GM12864 (cell line): ENCODE measurements around the gene GEMIN5.
"Not testable (repeated sequence)": the region's sequence is repeated elsewhere in the genome, so short reads cannot be mapped to it uniquely, and the experiment has no call there.

Experiments
- DNase-seq: peaks from one replicate; pipeline ENCODE4 v3.0.0-alpha.2; 2011; ENCODE audit warnings: low read depth
- H3K4me3 ChIP-seq: 2 replicates; pipeline ENCODE4 v1.5.1; 2011; ENCODE audit warnings: mild to moderate bottlenecking, low read depth, low read length, control low read depth
- CTCF ChIP-seq: IDR thresholded peaks from 2 replicates; pipeline ENCODE4 v1.5.1; 2011; ENCODE audit warnings: low read depth, mild to moderate bottlenecking, moderate library complexity, low read length, control low read depth, inconsistent platforms; ENCODE audit errors: missing control alignments

Gene GEMIN5

DNA sequence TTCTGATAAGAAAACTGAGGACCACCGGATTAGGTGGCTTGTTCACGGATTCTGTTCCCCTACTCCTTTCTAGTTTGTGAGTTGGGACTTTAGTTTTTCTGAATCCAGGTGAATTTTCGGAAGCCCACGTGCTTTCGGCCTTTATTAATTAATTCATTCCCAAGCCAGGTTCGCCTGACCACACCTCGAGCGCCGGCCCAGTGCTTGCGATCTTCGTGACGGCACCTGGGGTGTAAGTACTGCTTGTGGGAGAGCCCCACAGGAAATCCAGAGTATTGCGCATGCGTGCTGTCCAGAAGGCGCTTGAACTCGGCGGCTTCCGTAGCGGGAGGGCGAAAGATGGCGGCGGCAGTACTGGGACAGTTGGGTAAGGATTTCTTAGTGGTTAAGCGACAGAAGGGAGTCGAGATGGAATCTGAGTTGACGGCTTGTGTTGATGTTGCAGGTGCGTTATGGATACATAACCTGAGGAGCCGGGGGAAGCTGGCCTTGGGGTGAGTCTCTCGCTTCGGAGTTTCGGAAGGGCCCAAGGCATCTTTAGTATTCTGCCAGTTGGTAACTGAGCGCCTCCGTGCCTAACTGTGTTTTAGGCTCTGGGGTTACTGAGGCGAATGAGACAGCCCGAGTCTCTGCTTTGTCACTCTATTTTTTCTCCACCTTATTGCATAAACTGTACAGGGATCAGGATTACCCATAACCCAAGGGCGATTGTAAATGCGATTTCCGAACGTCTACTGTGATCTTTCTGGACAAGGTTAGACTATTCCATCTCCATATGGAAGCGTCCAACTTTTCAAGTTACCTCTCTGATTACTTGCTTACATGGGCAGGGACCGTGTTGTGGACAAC, 3.0 kb upstream of the GEMIN5 start, which contains the start of gene MRPL22:
Gene MRPL22, plus strand, starts transcription at position 302 of the 849 bp plus-strand sequence. Its CDS starts 38 bp downstream, at position 340.
- peak; percentile 93 for DNase-seq
- TF ChIP-seq CTCF: no peak
- peak within 1 kb of the TSS; percentile 75 for H3K4me3 ChIP-seq

GRCh38 chr5:154940375-154940771, 2.4 kb upstream of the GEMIN5 start:
- peak overlapping the region; percentile 75 for H3K4me3 ChIP-seq
- no peak for DNase-seq
- no peak for TF ChIP-seq CTCF

DNA sequence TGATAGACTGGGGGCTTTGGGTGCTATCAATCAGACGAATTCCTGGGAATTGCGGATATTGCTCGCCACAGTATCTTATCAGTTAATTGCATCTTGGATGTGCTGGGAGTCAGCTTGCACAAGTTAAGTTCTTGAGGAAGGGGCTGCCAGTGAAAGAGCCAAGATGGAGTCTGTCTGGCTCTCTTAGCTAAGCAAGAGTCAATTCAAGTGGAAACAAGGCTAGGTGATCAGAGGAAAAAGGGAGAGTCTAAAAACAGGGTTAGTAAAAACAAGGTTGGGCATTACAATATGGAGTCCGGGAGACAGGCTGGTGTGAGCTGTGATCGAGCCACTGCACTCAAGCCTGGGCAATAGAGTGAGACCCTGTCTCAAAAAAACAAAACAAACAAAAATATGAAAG, 1.4 kb upstream of the GEMIN5 start:
- not testable (repeated sequence) for DNase-seq, H3K4me3 ChIP-seq

GRCh38 chr5:154937186-154937717, 759 bp downstream of the GEMIN5 start:
- no peak for TF ChIP-seq CTCF
- no peak for DNase-seq
- peak overlapping the region; percentile 70 for H3K4me3 ChIP-seq

DNA sequence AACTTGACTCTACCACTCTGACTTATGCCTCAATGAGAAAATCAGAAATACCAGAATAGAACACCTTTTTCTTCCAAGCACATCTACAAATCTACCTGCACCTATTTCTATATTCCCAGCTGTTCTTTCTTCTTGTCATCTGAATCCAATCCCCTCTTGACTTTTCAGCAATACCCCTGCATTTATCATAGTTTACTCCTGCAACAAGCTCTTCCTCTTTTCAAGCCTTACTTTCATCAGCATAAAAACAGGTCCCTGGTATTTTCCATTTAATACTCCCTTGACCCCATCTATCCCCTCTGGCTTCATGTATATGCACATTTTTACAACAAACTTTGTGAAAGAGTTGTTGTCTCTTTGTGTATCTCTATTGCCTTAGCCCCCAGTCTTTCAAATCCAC, 3.1 kb downstream of the GEMIN5 start:
- H3K4me3 ChIP-seq: no peak overlapping the region
- no peak for DNase-seq

GRCh38 chr5:154933537-154933936, 4.5 kb downstream of the GEMIN5 start:
- no peak for TF ChIP-seq CTCF
- no peak overlapping the region for H3K4me3 ChIP-seq
- no peak for DNase-seq

More for the DNA sequence above, 3.1 kb downstream of the GEMIN5 start:
- TF ChIP-seq CTCF: no peak

- no peak for DNase-seq
- no peak for TF ChIP-seq CTCF
- H3K4me3 ChIP-seq: no peak overlapping the region
These were observed 14.3 kb downstream of the GEMIN5 start for GRCh38 chr5:154923441-154924430.
